GM18499 (cell line): Measurements from ENCODE around the gene SPACA4.

Experiments
- ATAC-seq: cut with Tn5 transposase; IDR thresholded peaks from one replicate; pipeline ENCODE4 v1.9.1; 2021; ENCODE audit warnings: moderate number of reproducible peaks; ENCODE audit not compliant: insufficient read depth, unreplicated experiment

SPACA4 gene

GRCh38 chr19:48596237-48596636, 10.3 kb upstream of the SPACA4 start:
- ATAC-seq: no peak

GRCh38 chr19:48596679-48597465, 9.7 kb upstream of the SPACA4 start:
- ATAC-seq: no peak

DNA sequence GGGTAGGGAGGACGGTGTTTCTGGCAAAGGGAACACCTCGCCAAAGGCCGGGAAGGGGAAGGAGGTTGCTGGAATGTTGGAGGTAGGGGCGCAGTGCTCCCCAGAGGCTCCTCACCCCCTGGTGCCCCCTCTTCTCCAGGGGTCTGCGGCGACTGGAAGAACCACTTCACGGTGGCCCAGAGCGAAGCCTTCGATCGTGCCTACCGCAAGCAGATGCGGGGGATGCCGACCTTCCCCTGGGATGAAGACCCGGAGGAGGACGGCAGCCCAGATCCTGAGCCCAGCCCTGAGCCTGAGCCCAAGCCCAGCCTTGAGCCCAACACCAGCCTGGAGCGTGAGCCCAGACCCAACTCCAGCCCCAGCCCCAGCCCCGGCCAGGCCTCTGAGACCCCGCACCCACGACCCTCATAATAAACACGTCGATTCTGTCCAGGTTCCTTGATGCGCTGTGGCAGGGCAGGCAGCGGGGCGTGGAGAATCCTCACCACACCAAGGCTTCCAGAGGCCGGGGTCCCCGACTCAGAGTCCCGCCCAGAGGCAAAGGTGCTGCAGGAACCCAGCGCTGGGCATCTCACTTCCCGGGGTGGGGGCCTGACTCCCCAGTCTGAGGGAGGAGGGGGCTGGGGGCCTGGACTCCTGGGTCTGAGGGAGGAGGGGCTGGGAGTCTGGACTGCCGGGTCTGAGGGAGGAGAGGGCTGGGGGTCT, 7.4 kb upstream of the SPACA4 start:
- no peak for ATAC-seq

- ATAC-seq: no peak
These were observed 5.7 kb upstream of the SPACA4 start for GRCh38 chr19:48600679-48601417.

DNA sequence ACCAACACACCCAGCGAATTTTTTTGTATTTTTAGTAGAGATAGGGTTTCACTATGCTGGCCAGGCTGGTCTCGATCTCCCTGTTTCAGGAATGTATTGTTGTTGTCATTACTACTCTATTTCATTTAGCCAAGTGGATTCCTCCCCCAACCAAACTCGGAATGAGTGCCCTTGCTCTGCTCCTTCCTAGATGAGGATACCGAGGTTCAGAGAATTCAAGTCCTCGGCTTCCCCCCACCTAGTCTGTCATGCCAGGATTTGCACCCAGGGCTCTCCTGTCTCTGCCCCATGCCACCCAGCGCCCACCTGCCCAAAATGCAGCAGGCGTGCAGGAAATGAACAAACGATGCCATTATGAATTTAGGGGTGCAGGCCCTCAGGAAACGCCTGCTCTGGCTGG, 3.5 kb upstream of the SPACA4 start:
- ATAC-seq: no peak

DNA sequence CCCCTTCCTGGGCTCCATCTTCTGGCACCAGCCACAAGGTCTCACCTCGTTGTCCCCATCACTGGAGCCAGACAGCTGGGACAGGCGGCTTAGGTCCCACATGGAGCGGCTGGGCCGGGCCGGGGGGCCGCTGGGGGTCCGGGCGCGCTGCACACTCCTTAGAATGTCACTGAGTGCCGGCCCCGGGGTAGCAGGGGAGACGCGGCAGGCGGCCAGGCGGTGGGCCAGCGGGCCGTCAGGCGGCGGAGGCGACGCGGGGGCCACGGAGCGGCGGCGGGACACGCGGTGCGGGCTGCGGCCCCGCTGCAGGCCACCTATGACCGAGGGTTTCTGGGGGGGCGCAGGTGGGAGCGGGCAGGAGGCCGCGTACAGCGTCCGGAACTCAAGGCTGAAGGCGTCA, 3.1 kb upstream of the SPACA4 start:
- no peak for ATAC-seq

DNA sequence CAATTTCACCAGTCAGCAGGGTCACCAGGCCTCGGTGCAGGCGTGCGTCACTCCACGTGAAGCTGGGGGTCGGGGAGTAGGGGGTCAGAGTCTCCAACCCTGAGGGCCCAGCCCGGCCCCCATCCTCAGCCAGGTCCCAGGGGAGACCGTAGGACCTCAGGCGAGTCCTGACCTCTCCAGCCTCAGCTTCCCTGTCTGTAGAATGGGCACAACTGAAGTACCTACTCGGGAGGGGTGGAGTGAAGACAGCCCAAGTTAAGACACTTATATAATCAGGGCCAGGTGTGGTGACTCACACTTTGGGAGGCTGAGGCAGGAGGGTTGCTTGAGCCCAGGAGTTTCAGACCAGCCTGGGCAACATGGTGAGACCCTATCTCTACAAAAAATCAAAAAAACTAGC, 2.7 kb upstream of the SPACA4 start:
- no peak for ATAC-seq

GRCh38 chr19:48607359-48607755, 815 bp downstream of the SPACA4 start:
- no peak for ATAC-seq

- no peak for ATAC-seq
These were observed 2.3 kb downstream of the SPACA4 start for GRCh38 chr19:48608798-48609263.

- ATAC-seq: no peak
These were observed 3.1 kb downstream of the SPACA4 start for GRCh38 chr19:48609571-48610108.

DNA sequence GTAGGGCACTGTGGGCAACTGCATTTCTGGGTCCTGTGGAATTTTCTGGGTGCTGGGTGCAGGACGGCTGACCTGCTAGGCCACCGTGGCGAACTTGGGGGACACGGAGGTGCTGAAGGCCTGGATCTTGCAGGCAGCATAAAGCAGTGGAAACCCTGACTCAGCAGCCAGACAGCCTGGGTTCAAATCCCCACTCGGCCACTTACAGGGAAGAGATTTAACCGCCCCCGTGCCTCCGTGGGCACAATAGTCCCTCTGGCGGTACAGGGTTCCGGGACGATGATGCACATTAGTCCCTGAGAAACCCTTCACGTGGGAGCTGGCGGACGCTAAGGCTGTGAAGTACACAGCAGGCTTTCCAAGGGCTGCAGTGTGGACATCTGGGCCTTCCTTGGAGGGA, 5.3 kb downstream of the SPACA4 start:
- no peak for ATAC-seq

DNA sequence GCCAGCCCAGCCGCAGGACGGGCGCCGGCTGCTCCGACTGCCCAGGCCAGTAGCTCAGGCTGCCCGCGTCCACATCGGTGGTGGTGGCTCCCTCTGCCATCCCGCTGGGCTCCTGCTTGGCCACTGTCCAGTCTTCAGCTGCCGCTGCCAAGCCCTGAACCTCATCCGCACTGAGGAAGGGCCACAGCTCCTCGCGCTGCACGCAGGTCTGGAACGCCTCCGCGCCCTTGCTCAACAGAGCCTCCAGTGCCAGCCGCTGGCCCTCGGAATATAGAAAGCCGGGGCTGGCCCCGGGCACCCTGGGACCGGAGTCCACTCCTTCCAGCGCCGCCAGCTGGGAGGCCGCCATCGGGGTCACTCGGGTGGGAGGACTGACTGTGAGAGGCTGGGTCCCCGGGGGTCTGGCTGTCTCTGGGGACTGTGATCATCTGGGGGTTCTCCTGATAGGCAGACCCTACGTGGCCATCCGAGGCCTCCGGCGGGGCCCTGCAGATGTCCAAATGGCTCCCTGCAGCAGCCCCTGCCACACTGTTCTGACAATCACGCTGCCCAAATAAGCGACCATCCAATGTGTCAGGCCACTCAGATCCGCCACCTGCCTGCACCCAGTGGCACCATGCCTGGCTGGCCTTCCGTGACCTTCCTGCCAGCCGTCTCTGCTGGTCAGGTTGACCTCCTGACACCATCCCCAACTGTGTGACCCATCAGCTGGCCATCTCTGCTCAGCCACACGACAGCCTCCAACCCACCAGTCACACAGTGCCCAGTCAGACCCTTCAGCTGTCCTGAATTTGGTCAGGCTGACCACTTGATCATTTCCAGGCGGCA, 6.7 kb downstream of the SPACA4 start:
- no peak for ATAC-seq

GRCh38 chr19:48613852-48614435, 7.4 kb downstream of the SPACA4 start:
- ATAC-seq: no peak

DNA sequence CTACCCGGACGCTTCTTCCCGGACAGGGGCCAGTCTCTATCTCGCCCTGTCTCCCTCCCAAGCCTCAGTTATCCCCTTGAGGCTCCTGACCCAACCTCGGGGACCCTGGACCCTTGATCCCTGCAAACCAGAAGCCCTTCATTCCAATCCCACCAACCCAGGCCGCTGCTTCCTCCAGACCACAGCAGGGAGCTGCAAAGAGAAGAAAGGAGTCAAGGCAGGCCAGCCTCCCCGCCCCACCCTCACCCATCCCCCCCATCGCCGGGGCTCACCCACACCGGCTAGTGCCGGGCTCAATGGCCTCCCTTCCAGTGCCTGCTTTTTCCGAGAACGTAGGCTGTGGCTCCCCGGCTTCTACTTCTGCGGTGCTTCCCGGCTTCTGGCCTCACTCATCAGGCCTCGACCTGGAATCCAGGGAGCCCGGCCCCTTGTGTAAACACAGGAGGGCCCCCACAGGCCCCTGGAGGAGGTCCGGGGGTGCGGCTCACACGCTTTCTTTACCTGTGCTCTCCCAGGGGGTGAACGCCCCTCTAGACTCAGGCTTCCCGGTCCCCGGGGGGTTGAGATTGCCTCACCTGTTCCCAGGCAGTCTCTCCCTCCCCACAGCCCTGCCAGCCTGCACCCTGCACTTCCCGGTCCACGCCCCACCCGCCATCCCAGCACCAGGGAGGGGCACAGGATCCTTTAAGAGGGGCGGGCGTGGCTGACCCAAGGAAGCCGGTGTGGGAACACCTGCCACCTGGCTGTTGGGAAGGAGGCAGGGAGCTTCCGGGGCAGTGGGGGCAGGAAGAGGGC, 8.1 kb downstream of the SPACA4 start, which contains the start of gene FAM83E:
Gene FAM83E (minus strand): TSS at position 641 of the 795 bp plus-strand sequence. CDS start 1,704 bp downstream, outside the sequence.
- no peak for ATAC-seq

DNA sequence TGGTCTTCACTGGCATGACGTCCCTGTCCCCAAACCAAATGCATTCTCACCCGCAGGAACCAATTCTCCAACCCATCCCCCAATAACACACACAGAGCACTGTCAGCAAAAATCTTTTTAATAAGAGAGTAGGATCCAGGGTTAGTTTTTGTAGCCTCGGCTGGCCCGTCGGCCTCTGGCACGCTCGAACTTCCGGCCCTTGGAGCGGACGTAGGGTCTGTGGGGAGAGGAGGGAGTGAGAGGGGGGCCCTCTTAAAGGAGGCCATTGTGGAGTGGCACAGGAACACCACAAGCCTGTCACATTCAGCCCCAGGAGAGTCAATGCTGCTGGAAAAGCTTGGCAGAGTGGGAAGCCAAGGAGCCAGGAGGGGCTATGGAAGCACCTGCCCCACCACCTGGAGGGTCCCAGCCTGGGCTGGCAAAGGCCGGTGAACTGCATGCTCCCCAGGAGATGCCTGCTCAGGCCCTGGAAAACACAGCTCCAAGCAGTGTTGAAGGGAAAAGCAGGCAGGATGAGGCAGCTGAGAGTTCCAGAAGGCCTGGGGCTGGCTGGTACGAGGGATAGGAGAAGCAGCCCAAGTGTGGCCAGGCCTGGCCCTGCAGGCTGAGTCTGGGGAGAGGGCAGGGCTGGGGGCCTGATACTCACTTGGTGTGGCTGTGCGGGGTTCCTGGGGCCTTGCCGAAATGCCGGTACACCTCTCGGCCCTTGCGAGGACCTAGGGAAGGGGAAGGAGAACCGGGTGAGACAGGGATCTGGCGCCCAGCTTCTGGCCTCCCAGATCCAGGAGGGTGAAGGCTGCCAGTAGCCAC, 8.9 kb downstream of the SPACA4 start:
- ATAC-seq: no peak

DNA sequence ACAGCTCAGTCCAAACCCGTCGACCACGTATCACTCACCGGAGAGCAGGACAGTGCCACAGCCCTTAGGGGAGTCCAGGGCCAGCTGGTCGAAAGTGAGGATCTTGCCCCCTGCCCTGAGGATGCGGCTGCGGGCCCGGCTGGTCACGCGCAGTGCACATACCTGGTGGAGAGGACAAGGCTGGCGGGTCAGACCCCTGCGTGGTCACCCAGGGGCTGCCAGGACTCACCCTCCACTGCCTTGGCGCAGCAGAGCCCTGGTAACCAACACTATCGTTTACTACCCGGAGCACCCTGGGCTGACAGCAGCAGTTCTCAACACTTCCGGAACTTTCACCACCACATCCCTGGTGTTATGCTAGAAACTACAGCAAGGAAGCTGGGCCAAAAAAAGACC, 9.5 kb downstream of the SPACA4 start:
- no peak for ATAC-seq

DNA sequence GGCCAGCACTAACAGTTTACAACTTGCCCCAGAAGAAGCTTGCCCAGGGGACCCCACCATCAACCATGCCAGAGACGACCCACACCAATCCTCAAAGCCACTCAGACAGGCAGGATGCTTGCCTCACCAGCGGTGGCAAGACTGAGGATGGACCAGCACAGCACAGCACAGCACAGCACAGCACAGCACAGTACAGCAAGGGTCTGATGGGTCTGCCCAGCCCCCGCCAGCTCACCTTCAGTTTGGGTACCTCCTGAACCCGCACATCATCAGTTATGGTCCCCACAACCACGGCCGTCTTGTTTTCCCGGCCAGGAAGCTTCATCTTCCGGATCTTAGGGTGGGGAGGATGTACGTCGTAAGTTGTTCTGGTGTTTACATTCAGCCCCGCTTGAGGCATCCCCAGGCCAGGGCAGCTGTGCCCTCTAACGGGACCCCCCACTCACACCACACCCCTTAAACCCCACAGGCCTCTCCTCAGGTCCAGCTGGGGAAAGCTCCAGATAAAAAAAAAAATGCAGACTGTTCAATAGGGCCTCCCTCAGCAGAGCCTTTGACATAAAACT, 10.0 kb downstream of the SPACA4 start:
- ATAC-seq: no peak
